GM18870 (cell line): ENCODE data around the gene APOL1.
"Not testable (repeated sequence)": the region's sequence is repeated elsewhere in the genome, so short reads cannot be mapped to it uniquely, and the experiment has no call there.

Experiments used
- ATAC-seq: cut with Tn5 transposase; IDR thresholded peaks from one replicate; pipeline ENCODE4 v1.9.1; 2021; ENCODE audit warnings: moderate library complexity; ENCODE audit not compliant: unreplicated experiment

Gene APOL1

GRCh38 chr22:36244522-36245391, 8.2 kb upstream of the APOL1 start:
- no peak for ATAC-seq

- ATAC-seq: no peak
These were observed 7.1 kb upstream of the APOL1 start for GRCh38 chr22:36245805-36246356.

- ATAC-seq: no peak
These were observed 6.2 kb upstream of the APOL1 start for GRCh38 chr22:36246718-36247117.

- ATAC-seq: no peak
These were observed 5.0 kb upstream of the APOL1 start for GRCh38 chr22:36247955-36248354.

- ATAC-seq: no peak
These were observed 3.8 kb upstream of the APOL1 start for GRCh38 chr22:36249160-36249559.

GRCh38 chr22:36250292-36250960, 2.5 kb upstream of the APOL1 start:
- not testable (repeated sequence) for ATAC-seq

GRCh38 chr22:36251979-36252608, 839 bp upstream of the APOL1 start:
- ATAC-seq: not testable (repeated sequence)

GRCh38 chr22:36253523-36254490, 874 bp downstream of the APOL1 start:
- ATAC-seq: no peak

- ATAC-seq: not testable (repeated sequence)
These were observed 2.6 kb downstream of the APOL1 start for GRCh38 chr22:36255572-36255971.

- no peak for ATAC-seq
These were observed 3.5 kb downstream of the APOL1 start for GRCh38 chr22:36256478-36256877.

- no peak for ATAC-seq
These were observed 4.4 kb downstream of the APOL1 start for GRCh38 chr22:36257308-36257707.

GRCh38 chr22:36257948-36258670, 5.2 kb downstream of the APOL1 start:
- no peak for ATAC-seq

GRCh38 chr22:36258701-36259614, 6.0 kb downstream of the APOL1 start:
- ATAC-seq: no peak

- ATAC-seq: no peak
These were observed 6.8 kb downstream of the APOL1 start for GRCh38 chr22:36259615-36260300.

- not testable (repeated sequence) for ATAC-seq
These were observed 8.7 kb downstream of the APOL1 start for GRCh38 chr22:36261675-36262074.

GRCh38 chr22:36262307-36262706, 9.4 kb downstream of the APOL1 start:
- ATAC-seq: not testable (repeated sequence)

- ATAC-seq: not testable (repeated sequence)
These were observed 10.3 kb downstream of the APOL1 start for GRCh38 chr22:36263216-36263673.
